Measurements from ENCODE around the gene DUSP14.

DUSP14 gene

GRCh38 chr17:37485938-37486570 lies 3.6 kb upstream of the DUSP14 start:
- Histone ChIP-seq H3K27ac (ENCODE audit: low read length) (no peak overlapping the region), H3K9ac (ENCODE audit: low read depth, low read length) (no peak overlapping the region)

DNA sequence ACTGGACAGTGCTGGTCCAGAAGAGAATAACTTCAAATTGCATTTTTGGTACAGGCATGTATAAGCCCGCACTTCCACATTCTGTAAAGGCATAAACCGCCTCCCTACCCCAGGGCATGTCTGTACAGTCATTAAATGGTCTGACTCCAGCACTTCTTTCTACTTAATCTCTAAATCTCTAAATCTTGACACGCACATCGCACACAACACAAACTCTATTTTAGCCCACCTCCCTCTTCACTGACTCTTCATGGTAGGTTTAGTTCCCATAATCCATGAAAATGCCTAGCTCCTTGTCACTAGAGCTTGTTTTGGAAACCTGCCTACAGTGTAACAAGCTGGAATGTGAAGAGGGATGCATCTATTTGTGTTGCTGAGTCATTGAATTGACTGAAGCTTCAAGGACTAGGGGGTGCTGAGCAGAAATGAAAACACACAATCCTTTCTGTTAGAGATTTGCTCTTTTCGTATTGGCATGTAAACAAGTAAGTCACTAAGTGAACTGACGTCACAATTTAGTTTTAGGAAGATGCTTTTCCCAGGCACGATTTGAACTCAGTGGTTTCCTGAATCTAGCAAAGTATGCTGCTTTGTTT lies 1.6 kb upstream of the DUSP14 start:
- peaks cover 37% of the 10 kb centered on the region for H3K4me1 ChIP-seq (ENCODE audit: insufficient read depth, low read length)
- peak overlapping the region; percentile 97; the same call in 1 of the 2 replicates for H3K4me2 ChIP-seq (ENCODE audit: insufficient read depth, low read length)
- no peak overlapping the region for H2AFZ ChIP-seq (ENCODE audit: low read depth, low read length)
- no peak overlapping the region for H3K4me3 ChIP-seq (ENCODE audit: low read depth in 1 of 2, low read length in 2 of 2)
- no peaks in the 10 kb centered on the region for H3K9me3 ChIP-seq (ENCODE audit: insufficient read depth, low read length, severe bottlenecking)
- H4K20me1 ChIP-seq (ENCODE audit: insufficient read depth, low read length), result peaks cover 11% of the 10 kb centered on the region; the same call in 1 of the 2 replicates
- no peaks in the 10 kb centered on the region for H3K36me3 ChIP-seq (ENCODE audit: insufficient read depth, low read length)
- no peak for ATAC-seq (ENCODE audit: insufficient read depth, low read depth)
- H3K79me2 ChIP-seq (ENCODE audit: insufficient read depth, low read length), result peaks cover 20% of the 10 kb centered on the region
- H3K9ac ChIP-seq (ENCODE audit: low read depth, low read length), result no peak overlapping the region
- no peak for DNase-seq
- peaks cover 9% of the 10 kb centered on the region for H3K27me3 ChIP-seq (ENCODE audit: insufficient read depth, low read length, poor library complexity)
- TF ChIP-seq, protein P1, sequence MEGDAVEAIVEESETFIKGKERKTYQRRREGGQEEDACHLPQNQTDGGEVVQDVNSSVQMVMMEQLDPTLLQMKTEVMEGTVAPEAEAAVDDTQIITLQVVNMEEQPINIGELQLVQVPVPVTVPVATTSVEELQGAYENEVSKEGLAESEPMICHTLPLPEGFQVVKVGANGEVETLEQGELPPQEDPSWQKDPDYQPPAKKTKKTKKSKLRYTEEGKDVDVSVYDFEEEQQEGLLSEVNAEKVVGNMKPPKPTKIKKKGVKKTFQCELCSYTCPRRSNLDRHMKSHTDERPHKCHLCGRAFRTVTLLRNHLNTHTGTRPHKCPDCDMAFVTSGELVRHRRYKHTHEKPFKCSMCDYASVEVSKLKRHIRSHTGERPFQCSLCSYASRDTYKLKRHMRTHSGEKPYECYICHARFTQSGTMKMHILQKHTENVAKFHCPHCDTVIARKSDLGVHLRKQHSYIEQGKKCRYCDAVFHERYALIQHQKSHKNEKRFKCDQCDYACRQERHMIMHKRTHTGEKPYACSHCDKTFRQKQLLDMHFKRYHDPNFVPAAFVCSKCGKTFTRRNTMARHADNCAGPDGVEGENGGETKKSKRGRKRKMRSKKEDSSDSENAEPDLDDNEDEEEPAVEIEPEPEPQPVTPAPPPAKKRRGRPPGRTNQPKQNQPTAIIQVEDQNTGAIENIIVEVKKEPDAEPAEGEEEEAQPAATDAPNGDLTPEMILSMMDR (IDR thresholded peaks at IDR 0.05; ENCODE audit: borderline replicate concordance, extremely low read depth, low read length, poor library complexity, severe bottlenecking), result no peak
- TF ChIP-seq EZH2 (IDR thresholded peaks at IDR 0.05; ENCODE audit: borderline replicate concordance, low read depth, low read length, severe bottlenecking), result no peak
- no peak overlapping the region for H3K27ac ChIP-seq (ENCODE audit: low read length)

More at GRCh38 chr17:37485938-37486570, 3.6 kb upstream of the DUSP14 start:
- no peak for DNase-seq
- Histone ChIP-seq H3K4me3 (ENCODE audit: low read depth in 1 of 2, low read length in 2 of 2) (no peak overlapping the region), H3K4me1 (ENCODE audit: insufficient read depth, low read length) (peaks cover 29% of the 10 kb centered on the region), H3K79me2 (ENCODE audit: insufficient read depth, low read length) (peaks cover 9% of the 10 kb centered on the region; the same call in 1 of the 2 replicates), H3K36me3 (ENCODE audit: insufficient read depth, low read length) (no peaks in the 10 kb centered on the region), H4K20me1 (ENCODE audit: insufficient read depth, low read length) (peaks cover 6% of the 10 kb centered on the region; the same call in 1 of the 2 replicates), H3K4me2 (ENCODE audit: insufficient read depth, low read length) (no peak overlapping the region), H3K27me3 (ENCODE audit: insufficient read depth, low read length, poor library complexity) (peaks cover 9% of the 10 kb centered on the region), H2AFZ (ENCODE audit: low read depth, low read length) (no peak overlapping the region), H3K9me3 (ENCODE audit: insufficient read depth, low read length, severe bottlenecking) (no peaks in the 10 kb centered on the region)
- ATAC-seq (ENCODE audit: insufficient read depth, low read depth), result no peak
- TF ChIP-seq, protein P1 (IDR thresholded peaks at IDR 0.05; ENCODE audit: borderline replicate concordance, extremely low read depth, low read length, poor library complexity, severe bottlenecking), result no peak
- TF ChIP-seq EZH2 (IDR thresholded peaks at IDR 0.05; ENCODE audit: borderline replicate concordance, low read depth, low read length, severe bottlenecking), result no peak

DNA sequence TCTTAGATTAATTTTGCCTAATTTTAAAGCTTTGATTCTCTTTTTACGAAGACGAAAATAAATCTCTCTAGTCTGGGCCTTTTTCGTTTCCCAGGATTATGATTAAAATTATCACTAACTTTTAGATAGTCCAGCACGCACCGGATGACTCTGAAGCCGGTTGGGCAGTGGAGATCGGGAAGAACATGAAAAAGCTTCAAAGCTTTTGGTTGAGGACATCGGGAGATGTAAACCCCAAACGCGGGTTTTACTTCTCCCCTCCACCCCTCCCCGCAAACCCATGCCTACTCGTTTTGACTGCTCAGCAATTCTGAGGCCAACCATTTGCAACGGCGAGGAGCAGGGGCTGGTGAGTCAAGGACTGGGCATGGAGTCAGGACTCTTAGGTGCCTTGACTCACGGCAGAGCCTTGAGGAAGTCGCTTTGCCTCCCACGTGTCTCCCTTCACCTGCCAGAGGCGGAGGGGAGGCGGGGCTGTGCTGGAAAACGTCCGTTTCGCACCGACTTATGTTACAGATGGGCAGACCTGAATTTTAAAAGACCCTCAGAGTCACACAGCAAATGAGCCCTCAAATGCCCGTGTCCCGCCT lies 989 bp upstream of the DUSP14 start:
- H3K36me3 ChIP-seq (ENCODE audit: insufficient read depth, low read length), result no peaks in the 10 kb centered on the region
- H3K79me2 ChIP-seq (ENCODE audit: insufficient read depth, low read length), result peaks cover 21% of the 10 kb centered on the region
- H3K4me1 ChIP-seq (ENCODE audit: insufficient read depth, low read length), result peaks cover 33% of the 10 kb centered on the region
- peak overlapping the region; percentile 99 for H2AFZ ChIP-seq (ENCODE audit: low read depth, low read length)
- TF ChIP-seq, protein P1 (IDR thresholded peaks at IDR 0.05; ENCODE audit: borderline replicate concordance, extremely low read depth, low read length, poor library complexity, severe bottlenecking), result no peak
- TF ChIP-seq EZH2 (IDR thresholded peaks at IDR 0.05; ENCODE audit: borderline replicate concordance, low read depth, low read length, severe bottlenecking), result peak; percentile 39
- peak overlapping the region; percentile 97 for H3K4me2 ChIP-seq (ENCODE audit: insufficient read depth, low read length)
- peaks cover 9% of the 10 kb centered on the region for H3K27me3 ChIP-seq (ENCODE audit: insufficient read depth, low read length, poor library complexity)
- ATAC-seq (ENCODE audit: insufficient read depth, low read depth), result peak; percentile 5; the same call in 1 of the 3 replicates
- H4K20me1 ChIP-seq (ENCODE audit: insufficient read depth, low read length), result peaks cover 13% of the 10 kb centered on the region; the same call in 1 of the 2 replicates
- peak; percentile 35 for DNase-seq
- peak overlapping the region; percentile 82 for H3K9ac ChIP-seq (ENCODE audit: low read depth, low read length)
- no peaks in the 10 kb centered on the region for H3K9me3 ChIP-seq (ENCODE audit: insufficient read depth, low read length, severe bottlenecking)
- H3K4me3 ChIP-seq (ENCODE audit: low read depth in 1 of 2, low read length in 2 of 2), result peak overlapping the region; percentile 60 to 92; a peak in 3 of 4 replicates
- H3K27ac ChIP-seq (ENCODE audit: low read length), result no peak overlapping the region; the same call in 1 of the 2 replicates

All from DND-41 (cell line).